ENCODE measurements around the gene ABCC3. TPM values are rescaled to one million over a fixed set of nuclear protein-coding genes. Genes with fewer than 3 reads are reported as not detected.

Gene ABCC3
- total and polyA plus RNA-seq, 2 of the 8 experiments (the other 6 are each of a cell fraction or from before 2014, with no cell fraction given): 0.35 to 0.37 TPM

GRCh38 chr17:50651661-50652060, 17.0 kb downstream of the ABCC3 start:
- ChIA-PET POLR2A (ENCODE audit: partially characterized antibody) (interaction anchor here (1.0 to 1.3 kb wide), 2 partner anchors 15 to 22 kb away, joined by 3 read pairs; no protein-coding TSS in a partner anchor), CTCF (ENCODE audit: partially characterized antibody) (interaction anchor here (1.1 to 5.3 kb wide), 7 partner anchors 7 to 43 kb away, joined by 3 to 26 read pairs (median 10); no protein-coding TSS in a partner anchor)
- H2BK5ac ChIP-seq (ENCODE audit: low read depth, low read length): no peak overlapping the region
- H3K79me1 ChIP-seq (ENCODE audit: low read depth, low read length): no peaks in the 10 kb centered on the region
- TF ChIP-seq CBX5 (IDR thresholded peaks at IDR 0.05; ENCODE audit: low read depth, low read length) (no peak), RFX5 (IDR thresholded peaks at IDR 0.05; ENCODE audit: borderline replicate concordance, low read depth, low read length) (no peak), SRF (IDR thresholded peaks at IDR 0.05; ENCODE audit: low read depth, low read length) (no peak)
- no peak overlapping the region for H2AFZ ChIP-seq (ENCODE audit: low read length)
- DNase-seq (ENCODE audit: low read depth in 1 of 2, low spot score in 2 of 2): no peak
- no peaks in the 10 kb centered on the region for H3K23me2 ChIP-seq (ENCODE audit: low read depth, low read length)
- no peak overlapping the region for H2BK12ac ChIP-seq (ENCODE audit: low read depth, low read length)
- no peak overlapping the region for H4K8ac ChIP-seq (ENCODE audit: extremely low read depth, insufficient read depth, low read length)
- no peak overlapping the region for H3K4me3 ChIP-seq (ENCODE audit: extremely low read depth in 1 of 4, insufficient read depth in 2 of 4, low read depth in 3 of 4, low read length in 4 of 4)
- H3K4me2 ChIP-seq (ENCODE audit: insufficient read depth in 1 of 2, low read depth in 2 of 2, low read length in 2 of 2): no peak overlapping the region
- no peak overlapping the region for H3K18ac ChIP-seq (ENCODE audit: extremely low read depth, low read length)
- H2BK15ac ChIP-seq (ENCODE audit: low read length): no peak overlapping the region
- no peaks in the 10 kb centered on the region for H3K27me3 ChIP-seq (replicated peaks in 1 of 4; ENCODE audit: control insufficient read depth in 3 of 4, extremely low read depth in 1 of 4, insufficient read depth in 3 of 4, low read length in 3 of 4)
- H3K56ac ChIP-seq (replicated peaks; ENCODE audit: insufficient read length, low read depth, low read length): no peak overlapping the region
- no peak overlapping the region for H2AK5ac ChIP-seq (ENCODE audit: low read depth, low read length)
- FAIRE-seq: no peak
- no peak overlapping the region for H4K5ac ChIP-seq (ENCODE audit: insufficient read length, low read depth, low read length)
- no peak overlapping the region for H3K23ac ChIP-seq (ENCODE audit: insufficient read length)
- 95% methylated on average over 2 of the region's 2 CpGs; no CpG with 5 or more reads in 1 of the 2 experiments for WGBS, 2 experiments (ENCODE audit: extremely low coverage in 1 of 2, insufficient coverage in 1 of 2, insufficient read length in 1 of 2, insufficient replicate concordance in 2 of 2, low coverage in 1 of 2, low lambda C conversion rate in 2 of 2, missing lambda C conversion rate in 1 of 2)
- no peaks in the 10 kb centered on the region for H3K36me3 ChIP-seq (ENCODE audit: control insufficient read depth in 2 of 4, insufficient read depth in 4 of 4, low read length in 3 of 4)
- H3K9me3 ChIP-seq (ENCODE audit: insufficient read depth in 2 of 2, low read depth in 1 of 2, low read length in 1 of 2): no peaks in the 10 kb centered on the region; a peak in 1 of 4 replicates
- H4K20me1 ChIP-seq (replicated peaks in 1 of 2; ENCODE audit: control insufficient read depth in 1 of 2, insufficient read depth in 2 of 2, low read length in 2 of 2): no peaks in the 10 kb centered on the region
- no peak overlapping the region for H2BK20ac ChIP-seq (ENCODE audit: low read length)
- H3K27ac ChIP-seq (ENCODE audit: low read depth, low read length): no peak overlapping the region
- H3K4me1 ChIP-seq (replicated peaks in 1 of 4; ENCODE audit: control insufficient read depth in 3 of 4, insufficient read depth in 4 of 4, low read length in 3 of 4): no peaks in the 10 kb centered on the region
- H4K91ac ChIP-seq (replicated peaks; ENCODE audit: insufficient read length, low read length): no peak overlapping the region
- no peaks in the 10 kb centered on the region for H3K79me2 ChIP-seq (ENCODE audit: control insufficient read depth in 1 of 2, insufficient read depth in 2 of 2, low read length in 2 of 2)
- no peak overlapping the region for H3K4ac ChIP-seq (replicated peaks; ENCODE audit: insufficient read length, low read depth, low read length)
- no peak overlapping the region for H2BK120ac ChIP-seq (replicated peaks; ENCODE audit: low read depth, low read length)
- H3K9ac ChIP-seq (replicated peaks in 1 of 4; ENCODE audit: extremely low read depth in 1 of 4, low read depth in 3 of 4, low read length in 3 of 4): no peak overlapping the region
- no peak overlapping the region for H3K14ac ChIP-seq (ENCODE audit: insufficient read length)

Data from H1 (cell line).